ENCODE data around the gene CYB5D1. TPM values are rescaled to one million over a fixed set of nuclear protein-coding genes. Genes with fewer than 3 reads are reported as not detected.

Gene CYB5D1
- total and polyA plus RNA-seq, 2 donors from 2014 or later: 14.3 to 20.4 TPM

DNA sequence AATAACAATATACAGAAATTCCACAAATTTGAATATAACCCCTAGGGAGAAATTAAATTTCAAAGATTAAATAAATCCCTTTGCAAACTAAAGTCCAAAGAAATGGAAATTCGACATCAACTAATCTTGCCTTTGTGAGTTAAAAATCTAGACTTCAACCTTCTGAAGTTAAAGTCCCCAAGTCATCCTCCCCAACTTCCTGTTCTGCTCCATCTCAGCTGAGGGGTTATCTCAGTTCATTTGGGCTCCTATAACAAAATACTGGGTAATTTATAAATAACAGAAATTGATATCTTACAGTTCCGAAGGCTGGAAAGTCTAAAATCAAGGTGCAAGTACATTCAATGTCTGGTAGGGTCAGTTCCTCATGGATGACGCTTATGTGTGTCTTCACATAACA, 46.6 kb upstream of the CYB5D1 start:
- Histone ChIP-seq H3K9me3 (ENCODE audit: control insufficient read depth in 2 of 3, insufficient read depth in 1 of 3, low read length in 3 of 3) (no peaks in the 10 kb centered on the region), H3K36me3 (ENCODE audit: control insufficient read depth in 2 of 3, insufficient read depth in 3 of 3, low read length in 3 of 3) (no peaks in the 10 kb centered on the region), H3K9ac (ENCODE audit: low read length in 3 of 3) (no peak overlapping the region), H3K27me3 (ENCODE audit: control insufficient read depth, insufficient read depth, low read length) (no peaks in the 10 kb centered on the region), H3K4me1 (ENCODE audit: control insufficient read depth in 2 of 3, insufficient read depth in 2 of 3, low read depth in 1 of 3, low read length in 3 of 3) (no peaks in the 10 kb centered on the region), H3K4me3 (ENCODE audit: low read length in 3 of 3) (no peak overlapping the region), H3K27ac (ENCODE audit: low read depth in 2 of 2, low read length in 2 of 2) (no peak overlapping the region)
- FAIRE-seq: no peak
- intact Hi-C loops (cut with DNase I): no loop called here
- DNase-seq: no peak
- TF ChIP-seq, protein P1, sequence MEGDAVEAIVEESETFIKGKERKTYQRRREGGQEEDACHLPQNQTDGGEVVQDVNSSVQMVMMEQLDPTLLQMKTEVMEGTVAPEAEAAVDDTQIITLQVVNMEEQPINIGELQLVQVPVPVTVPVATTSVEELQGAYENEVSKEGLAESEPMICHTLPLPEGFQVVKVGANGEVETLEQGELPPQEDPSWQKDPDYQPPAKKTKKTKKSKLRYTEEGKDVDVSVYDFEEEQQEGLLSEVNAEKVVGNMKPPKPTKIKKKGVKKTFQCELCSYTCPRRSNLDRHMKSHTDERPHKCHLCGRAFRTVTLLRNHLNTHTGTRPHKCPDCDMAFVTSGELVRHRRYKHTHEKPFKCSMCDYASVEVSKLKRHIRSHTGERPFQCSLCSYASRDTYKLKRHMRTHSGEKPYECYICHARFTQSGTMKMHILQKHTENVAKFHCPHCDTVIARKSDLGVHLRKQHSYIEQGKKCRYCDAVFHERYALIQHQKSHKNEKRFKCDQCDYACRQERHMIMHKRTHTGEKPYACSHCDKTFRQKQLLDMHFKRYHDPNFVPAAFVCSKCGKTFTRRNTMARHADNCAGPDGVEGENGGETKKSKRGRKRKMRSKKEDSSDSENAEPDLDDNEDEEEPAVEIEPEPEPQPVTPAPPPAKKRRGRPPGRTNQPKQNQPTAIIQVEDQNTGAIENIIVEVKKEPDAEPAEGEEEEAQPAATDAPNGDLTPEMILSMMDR (IDR thresholded peaks at IDR 0.05; ENCODE audit: borderline replicate concordance, extremely low read depth, insufficient read depth): no peak

DNA sequence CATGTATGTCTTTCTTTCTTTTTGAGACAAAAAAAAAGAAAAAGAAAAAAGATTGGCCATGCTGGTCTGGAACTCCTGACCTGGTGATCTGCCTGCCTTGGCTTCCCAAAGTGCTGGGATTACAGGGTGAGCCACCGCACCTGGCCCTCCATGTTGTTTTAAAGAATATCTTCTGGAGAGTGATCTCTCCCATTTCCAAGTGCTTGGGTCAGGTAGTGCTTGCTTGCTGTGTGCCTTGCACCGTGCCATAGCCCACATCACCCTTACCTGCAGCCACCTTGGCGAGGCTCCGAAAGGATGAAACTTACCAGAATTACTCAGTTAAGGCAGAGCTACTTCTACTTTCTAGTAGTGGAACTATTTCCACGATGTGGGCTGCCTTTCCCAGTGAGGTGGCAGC, 42.8 kb upstream of the CYB5D1 start:
- Histone ChIP-seq H3K9ac (ENCODE audit: low read length in 3 of 3) (no peak overlapping the region), H3K4me1 (ENCODE audit: control insufficient read depth in 2 of 3, insufficient read depth in 2 of 3, low read depth in 1 of 3, low read length in 3 of 3) (no peaks in the 10 kb centered on the region), H3K27me3 (ENCODE audit: control insufficient read depth, insufficient read depth, low read length) (no peaks in the 10 kb centered on the region), H3K36me3 (ENCODE audit: control insufficient read depth in 2 of 3, insufficient read depth in 3 of 3, low read length in 3 of 3) (no peaks in the 10 kb centered on the region), H3K9me3 (ENCODE audit: control insufficient read depth in 2 of 3, insufficient read depth in 1 of 3, low read length in 3 of 3) (no peaks in the 10 kb centered on the region), H3K27ac (ENCODE audit: low read depth in 2 of 2, low read length in 2 of 2) (no peak overlapping the region), H3K4me3 (ENCODE audit: low read length in 3 of 3) (no peak overlapping the region)
- FAIRE-seq: no peak
- intact Hi-C loops (cut with DNase I): no loop called here
- TF ChIP-seq, protein P1 (IDR thresholded peaks at IDR 0.05; ENCODE audit: borderline replicate concordance, extremely low read depth, insufficient read depth): no peak
- no peak for DNase-seq

DNA sequence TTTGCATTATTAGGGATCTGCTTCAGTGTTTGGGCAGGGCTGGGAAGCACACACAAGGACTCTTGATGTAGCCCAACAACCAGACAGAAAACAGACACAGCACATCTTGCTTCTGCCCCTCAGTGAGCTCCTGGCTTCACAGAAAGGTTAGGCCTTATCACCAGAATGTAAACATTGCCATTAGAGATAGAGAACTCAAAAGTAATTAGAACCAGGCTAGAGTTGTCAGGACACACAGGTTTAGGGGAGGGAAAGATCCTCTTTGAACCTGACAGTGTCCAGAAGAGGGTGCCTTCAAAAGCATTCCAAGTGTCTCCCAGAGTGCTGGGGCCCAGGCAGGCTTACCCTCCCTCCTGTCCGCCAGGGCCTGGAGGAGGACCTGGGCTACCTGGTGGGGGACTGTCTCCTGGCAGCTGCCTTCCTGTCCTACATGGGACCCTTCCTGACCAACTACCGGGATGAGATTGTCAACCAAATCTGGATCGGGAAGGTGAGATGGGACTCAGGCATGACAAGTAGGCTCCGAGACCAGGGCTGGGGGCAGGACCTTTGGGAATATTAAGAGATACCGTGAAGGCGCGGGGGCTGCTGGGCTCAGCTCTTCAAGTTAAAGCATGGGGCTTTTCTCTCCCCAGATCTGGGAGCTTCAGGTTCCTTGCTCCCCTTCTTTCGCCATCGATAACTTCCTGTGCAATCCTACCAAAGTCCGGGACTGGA, 40.7 kb upstream of the CYB5D1 start:
- Histone ChIP-seq H3K4me3 (ENCODE audit: low read length in 3 of 3) (no peak overlapping the region), H3K27me3 (ENCODE audit: control insufficient read depth, insufficient read depth, low read length) (no peaks in the 10 kb centered on the region), H3K4me1 (ENCODE audit: control insufficient read depth in 2 of 3, insufficient read depth in 2 of 3, low read depth in 1 of 3, low read length in 3 of 3) (no peaks in the 10 kb centered on the region), H3K9ac (ENCODE audit: low read length in 3 of 3) (no peak overlapping the region), H3K9me3 (ENCODE audit: control insufficient read depth in 2 of 3, insufficient read depth in 1 of 3, low read length in 3 of 3) (no peaks in the 10 kb centered on the region), H3K36me3 (ENCODE audit: control insufficient read depth in 2 of 3, insufficient read depth in 3 of 3, low read length in 3 of 3) (no peaks in the 10 kb centered on the region), H3K27ac (ENCODE audit: low read depth in 2 of 2, low read length in 2 of 2) (no peak overlapping the region)
- intact Hi-C loops (cut with DNase I): no loop called here
- no peak for DNase-seq
- no peak for FAIRE-seq
- TF ChIP-seq, protein P1 (IDR thresholded peaks at IDR 0.05; ENCODE audit: borderline replicate concordance, extremely low read depth, insufficient read depth): no peak

DNA sequence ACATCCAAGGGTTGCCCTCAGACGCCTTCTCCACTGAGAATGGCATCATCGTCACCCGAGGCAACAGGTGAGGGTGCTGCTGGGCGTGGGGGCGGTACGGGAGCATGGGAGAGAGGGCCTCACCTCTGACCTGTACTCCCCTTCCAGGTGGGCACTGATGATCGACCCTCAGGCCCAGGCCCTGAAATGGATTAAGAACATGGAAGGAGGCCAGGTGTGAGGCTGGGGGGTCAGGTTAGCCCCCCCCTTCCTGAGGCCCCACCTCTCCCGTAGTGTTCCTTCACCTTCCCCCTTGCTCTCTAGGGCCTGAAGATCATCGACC, 40.2 kb upstream of the CYB5D1 start:
- intact Hi-C loops (cut with DNase I): no loop called here
- DNase-seq (no peak), FAIRE-seq (no peak)
- H3K27ac ChIP-seq (ENCODE audit: low read depth in 2 of 2, low read length in 2 of 2): no peak overlapping the region
- H3K4me1 ChIP-seq (ENCODE audit: control insufficient read depth in 2 of 3, insufficient read depth in 2 of 3, low read depth in 1 of 3, low read length in 3 of 3): no peaks in the 10 kb centered on the region
- no peaks in the 10 kb centered on the region for H3K36me3 ChIP-seq (ENCODE audit: control insufficient read depth in 2 of 3, insufficient read depth in 3 of 3, low read length in 3 of 3)
- H3K9me3 ChIP-seq (ENCODE audit: control insufficient read depth in 2 of 3, insufficient read depth in 1 of 3, low read length in 3 of 3): no peaks in the 10 kb centered on the region
- H3K27me3 ChIP-seq (ENCODE audit: control insufficient read depth, insufficient read depth, low read length): no peaks in the 10 kb centered on the region
- TF ChIP-seq, protein P1 (IDR thresholded peaks at IDR 0.05; ENCODE audit: borderline replicate concordance, extremely low read depth, insufficient read depth): no peak
- no peak overlapping the region for H3K4me3 ChIP-seq (ENCODE audit: low read length in 3 of 3)
- H3K9ac ChIP-seq (ENCODE audit: low read length in 3 of 3): no peak overlapping the region
